Erythroblast (primary cell): ENCODE results near the gene RTN4R.

Experiments used
- DNase-seq, 2 experiments: peaks; one replicate each; lab custom pipeline; 2025; lab: John Stamatoyannopoulos, UW
- GATA1 ChIP-seq: IDR thresholded peaks from 2 replicates; pipeline ENCODE4 v1.6.1; 2011; ENCODE audit warnings: low read depth, mild to moderate bottlenecking, control low read depth, low read length, moderate library complexity
- POLR2A ChIP-seq: IDR thresholded peaks from 2 replicates; pipeline ENCODE4 v1.6.1; 2011; ENCODE audit warnings: mild to moderate bottlenecking, low read length

Gene RTN4R

GRCh38 chr22:20248461-20248978 is 19.6 kb downstream of the RTN4R start:
- no peak for DNase-seq
- TF ChIP-seq GATA1 (no peak), POLR2A (no peak)

DNA sequence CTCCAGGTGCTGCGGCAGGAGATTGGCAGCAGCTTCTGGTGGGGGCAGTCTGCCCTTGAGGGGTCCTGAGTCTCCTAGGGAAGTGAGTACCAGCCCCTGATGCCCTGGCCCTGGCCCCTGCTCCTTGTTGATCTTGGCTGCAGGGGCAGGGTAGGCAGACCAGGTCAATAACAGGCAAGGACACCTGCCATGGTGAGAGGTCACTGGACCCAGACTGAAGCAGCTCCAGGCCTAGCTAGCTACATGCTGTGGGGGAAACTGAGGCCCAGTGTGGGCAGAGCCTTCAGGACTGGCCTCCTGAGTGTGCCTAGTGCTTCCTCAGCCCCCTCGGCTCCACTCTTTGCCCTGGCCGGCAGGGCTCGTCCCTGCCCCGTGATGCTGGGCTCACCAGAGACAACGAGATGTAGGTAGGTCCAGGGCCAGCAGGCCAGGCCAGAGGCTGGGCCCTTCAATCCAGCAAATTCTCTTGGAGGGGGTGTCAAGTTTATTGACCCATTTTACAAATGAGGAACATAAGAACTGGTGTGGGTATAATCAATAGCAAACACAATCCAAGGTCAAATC is 20.4 kb downstream of the RTN4R start:
- TF ChIP-seq GATA1 (no peak), POLR2A (no peak)
- DNase-seq, result no peak

GRCh38 chr22:20247010-20247505 is 21.1 kb downstream of the RTN4R start:
- no peak for DNase-seq
- TF ChIP-seq GATA1 (no peak), POLR2A (no peak)

GRCh38 chr22:20246368-20247009 is 21.6 kb downstream of the RTN4R start:
- no peak for TF ChIP-seq POLR2A
- TF ChIP-seq GATA1, result no peak
- no peak for DNase-seq

- TF ChIP-seq GATA1 (no peak), POLR2A (no peak)
- no peak for DNase-seq
Observed at GRCh38 chr22:20245577-20246367, 22.3 kb downstream of the RTN4R start.

DNA sequence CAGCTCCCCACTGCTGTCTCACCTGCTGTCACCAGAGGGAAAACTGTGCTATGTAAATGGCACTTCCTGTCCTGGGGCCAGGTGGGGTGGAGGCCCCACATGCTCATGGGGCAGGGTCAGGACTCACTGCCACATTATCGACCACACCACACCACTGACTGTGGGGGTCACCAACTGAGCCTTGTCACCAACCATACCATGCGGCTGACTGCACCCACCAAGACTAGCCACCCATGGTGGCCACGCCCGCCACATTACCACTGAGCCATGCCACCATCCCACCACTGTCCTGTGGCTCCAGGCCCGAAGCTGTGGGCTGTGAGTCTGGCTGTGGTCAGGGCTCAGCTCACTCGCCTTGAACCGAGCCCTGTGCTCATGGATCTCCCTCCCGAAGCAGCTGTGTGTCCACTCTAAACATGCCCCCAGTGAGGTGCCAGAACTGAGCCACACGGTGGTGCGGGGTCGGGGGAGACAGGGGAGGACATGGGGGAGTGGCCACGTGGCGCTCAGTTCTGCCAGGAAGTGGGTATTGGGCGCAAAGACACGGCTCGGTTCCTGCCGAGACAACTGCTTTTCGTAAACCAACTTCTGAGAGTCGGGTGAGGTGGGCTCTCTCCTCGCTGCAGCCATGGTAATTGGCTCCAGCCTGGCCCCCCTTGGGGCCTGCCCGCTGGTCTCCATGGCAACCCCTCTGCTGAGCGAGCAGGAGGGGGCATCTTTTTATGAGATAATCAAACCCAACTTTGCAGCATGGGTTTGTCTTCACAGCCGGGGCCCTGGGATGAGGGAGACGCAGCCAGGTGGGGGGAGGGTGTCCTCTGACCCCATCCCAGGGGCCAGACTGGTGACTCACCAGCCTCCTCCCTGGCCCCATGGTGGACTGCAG is 23.2 kb downstream of the RTN4R start:
- no peak for DNase-seq
- TF ChIP-seq POLR2A, result no peak
- TF ChIP-seq GATA1, result no peak

- DNase-seq, result no peak
- TF ChIP-seq GATA1, result no peak
- TF ChIP-seq POLR2A, result no peak
Observed at GRCh38 chr22:20244250-20244648, 23.9 kb downstream of the RTN4R start.

GRCh38 chr22:20243537-20244249 is 24.4 kb downstream of the RTN4R start:
- TF ChIP-seq POLR2A (no peak), GATA1 (no peak)
- DNase-seq, result no peak

- TF ChIP-seq POLR2A (no peak), GATA1 (no peak)
- DNase-seq, result no peak
Observed at GRCh38 chr22:20243176-20243536, 25.0 kb downstream of the RTN4R start.

- TF ChIP-seq GATA1, result no peak
- no peak for TF ChIP-seq POLR2A
- DNase-seq, result no peak
Observed at GRCh38 chr22:20242393-20243175, 25.5 kb downstream of the RTN4R start.

- DNase-seq, result no peak
- TF ChIP-seq POLR2A, result no peak
- TF ChIP-seq GATA1, result no peak
Observed at GRCh38 chr22:20241579-20242392, 26.3 kb downstream of the RTN4R start.
